Sciatic nerve (tissue), 2 donors: ENCODE data around the gene EIF3F. TPM values are rescaled to one million over a fixed set of nuclear protein-coding genes. Genes with fewer than 3 reads are reported as not detected.
"Not testable (repeated sequence)": the region's sequence is repeated elsewhere in the genome, so short reads cannot be mapped to it uniquely, and the experiment has no call there.

ENCODE experiments used
- ATAC-seq: fragments of 200-7000 bp; cut with Tn5 transposase; one replicate; pipeline ENCODE4 v1.9.1; 2020; ENCODE audit warnings: mild to moderate bottlenecking, moderate library complexity
- DNase-seq: peaks from one replicate; pipeline ENCODE4 v3.0.0-alpha.2; 2020; ENCODE audit warnings: low spot score
- intact Hi-C: fragments of 100-400 bp; cut with DNase I; formaldehyde crosslinking; loops from one replicate; pipeline ENCODE4 v1.14.2; 2022
- total RNA-seq: library from RNA; stranded (reverse); fragmentation: NEBNext Ultra II Directional; extraction: Animal tissue kit (Norgen Biotek cat#: 25700); gene quantifications from one replicate; pipeline ENCODE4 v1.2.1, GENCODE V29; 2021
- donor health status: DM: no; HTN: no; CAD: no.
- donor health status: DM: no; HTN: no; CAD: no.

The EIF3F gene
- total RNA-seq, 1 donor from 2014 or later: 164 TPM

- DNase-seq (no peak), ATAC-seq (no peak)
- intact Hi-C loops: no loop called here
These were observed 4.5 kb upstream of the EIF3F start for GRCh38 chr11:7982582-7983119.

- intact Hi-C loops: no loop called here
- ATAC-seq (no peak), DNase-seq (no peak)
These were observed 3.1 kb upstream of the EIF3F start for GRCh38 chr11:7983832-7984590.

GRCh38 chr11:7987560-7987883 lies 385 bp downstream of the EIF3F start:
- intact Hi-C loops: loop anchor here (5.0 kb wide), 1 partner anchor 95 kb away; no protein-coding TSS in a partner anchor
- ATAC-seq, DNase-seq: not testable (repeated sequence)

GRCh38 chr11:7994581-7995278 lies 7.6 kb downstream of the EIF3F start:
- ATAC-seq (no peak), DNase-seq (no peak)
- intact Hi-C loops: no loop called here

GRCh38 chr11:7999795-8000194 lies 12.7 kb downstream of the EIF3F start:
- intact Hi-C loops: no loop called here
- no peak for DNase-seq
- no peak for ATAC-seq

- no peak for ATAC-seq
- no peak for DNase-seq
- intact Hi-C loops: no loop called here
These were observed 13.3 kb downstream of the EIF3F start for GRCh38 chr11:8000390-8000789.

GRCh38 chr11:8002676-8003075 lies 15.5 kb downstream of the EIF3F start:
- ATAC-seq (no peak), DNase-seq (no peak)
- intact Hi-C loops: no loop called here

GRCh38 chr11:8003187-8003586 lies 16.1 kb downstream of the EIF3F start:
- intact Hi-C loops: no loop called here
- DNase-seq (no peak), ATAC-seq (no peak)

GRCh38 chr11:8004008-8004407 lies 16.9 kb downstream of the EIF3F start:
- ATAC-seq (no peak), DNase-seq (no peak)
- intact Hi-C loops: no loop called here

GRCh38 chr11:8005556-8005955 lies 18.4 kb downstream of the EIF3F start:
- intact Hi-C loops: no loop called here
- ATAC-seq (no peak), DNase-seq (no peak)

GRCh38 chr11:8006349-8006977 lies 19.3 kb downstream of the EIF3F start:
- peak; percentile 91 for ATAC-seq

GRCh38 chr11:8008212-8008611 lies 21.1 kb downstream of the EIF3F start:
- ATAC-seq (no peak), DNase-seq (no peak)
- intact Hi-C loops: no loop called here

More at GRCh38 chr11:8006349-8006977, 19.3 kb downstream of the EIF3F start:
- intact Hi-C loops: no loop called here
- DNase-seq: no peak

GRCh38 chr11:8009856-8010255 lies 22.7 kb downstream of the EIF3F start:
- ATAC-seq: no peak
- intact Hi-C loops: no loop called here
- no peak for DNase-seq

GRCh38 chr11:8011371-8011770 lies 24.2 kb downstream of the EIF3F start:
- intact Hi-C loops: no loop called here
- ATAC-seq (no peak), DNase-seq (no peak)

GRCh38 chr11:8011981-8012444 lies 24.9 kb downstream of the EIF3F start:
- intact Hi-C loops: no loop called here
- no peak for ATAC-seq
- no peak for DNase-seq

- no peak for ATAC-seq
- intact Hi-C loops: no loop called here
- no peak for DNase-seq
These were observed 26.7 kb downstream of the EIF3F start for GRCh38 chr11:8013833-8014232.

- no peak for DNase-seq
- intact Hi-C loops: no loop called here
- ATAC-seq: no peak
These were observed 28.7 kb downstream of the EIF3F start for GRCh38 chr11:8015753-8016239.

GRCh38 chr11:8016440-8016839 lies 29.3 kb downstream of the EIF3F start:
- ATAC-seq (no peak), DNase-seq (no peak)
- intact Hi-C loops: no loop called here

GRCh38 chr11:8017071-8017470 lies 29.9 kb downstream of the EIF3F start:
- intact Hi-C loops: no loop called here
- DNase-seq: no peak

More at GRCh38 chr11:8017071-8017470, 29.9 kb downstream of the EIF3F start:
- no peak for ATAC-seq
